HL-60/S4 treated with retinoic acid at 250 ng/mL for 4 days and 3 days (cell line): ENCODE measurements around the gene OTOS.

Source experiments
- in situ Hi-C: fragments of 300-500 bp; cut with MboI; formaldehyde crosslinking; loops from 2 replicates; pipeline ENCODE4 v1.7.0; 2022; ENCODE audit warnings: low sequenced_read_pairs

OTOS gene

GRCh38 chr2:240123821-240124650 is 16.4 kb downstream of the OTOS start:
- in situ Hi-C loops: no loop called here

- in situ Hi-C loops: no loop called here
These were observed 18.8 kb downstream of the OTOS start for GRCh38 chr2:240121675-240122074.

- in situ Hi-C loops: no loop called here
These were observed 19.3 kb downstream of the OTOS start for GRCh38 chr2:240121190-240121589.

- in situ Hi-C loops: no loop called here
These were observed 26.2 kb downstream of the OTOS start for GRCh38 chr2:240114233-240114632.

GRCh38 chr2:240112914-240113690 is 27.4 kb downstream of the OTOS start:
- in situ Hi-C loops: no loop called here

- in situ Hi-C loops: no loop called here
These were observed 29.2 kb downstream of the OTOS start for GRCh38 chr2:240111253-240111652.

GRCh38 chr2:240109386-240109785 is 31.1 kb downstream of the OTOS start:
- in situ Hi-C loops: no loop called here

- in situ Hi-C loops: no loop called here
These were observed 33.0 kb downstream of the OTOS start for GRCh38 chr2:240107477-240107796.

- in situ Hi-C loops: no loop called here
These were observed 33.5 kb downstream of the OTOS start for GRCh38 chr2:240106765-240107476.

- in situ Hi-C loops: no loop called here
These were observed 34.5 kb downstream of the OTOS start for GRCh38 chr2:240105982-240106381.

GRCh38 chr2:240103136-240103535 is 37.3 kb downstream of the OTOS start:
- in situ Hi-C loops: no loop called here

- in situ Hi-C loops: no loop called here
These were observed 42.1 kb downstream of the OTOS start for GRCh38 chr2:240098349-240098748.

- in situ Hi-C loops: no loop called here
These were observed 44.6 kb downstream of the OTOS start for GRCh38 chr2:240095556-240096523.

- in situ Hi-C loops: no loop called here
These were observed 51.2 kb downstream of the OTOS start for GRCh38 chr2:240089306-240089705.
